HG03066 (cell line): ENCODE data around the gene CGREF1.
"Not testable (repeated sequence)": the region's sequence is repeated elsewhere in the genome, so short reads cannot be mapped to it uniquely, and the experiment has no call there.

Source experiments
- ATAC-seq: cut with Tn5 transposase; IDR thresholded peaks from one replicate; pipeline ENCODE4 v1.9.1; 2021; ENCODE audit warnings: low read depth; ENCODE audit not compliant: unreplicated experiment

The CGREF1 gene

DNA sequence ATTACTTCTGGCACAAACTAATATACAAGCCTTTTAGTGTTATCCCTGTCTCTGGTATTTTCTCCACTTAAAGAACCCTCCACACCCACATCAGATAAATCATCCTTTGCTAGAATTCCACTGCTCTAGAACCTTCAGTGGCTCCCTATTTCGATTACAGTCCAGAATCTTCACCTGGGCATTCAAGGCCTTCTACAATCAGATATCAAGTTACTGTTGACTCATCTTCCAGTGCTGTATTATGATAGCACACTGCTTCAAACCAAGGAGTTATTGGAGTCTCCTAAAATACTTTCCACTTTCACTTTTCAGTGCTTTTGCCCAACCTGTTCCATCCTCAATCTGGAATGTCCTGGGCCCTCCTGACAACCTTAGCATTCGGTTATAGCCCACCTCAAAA lies 3.4 kb downstream of the CGREF1 start:
- ATAC-seq = no peak

DNA sequence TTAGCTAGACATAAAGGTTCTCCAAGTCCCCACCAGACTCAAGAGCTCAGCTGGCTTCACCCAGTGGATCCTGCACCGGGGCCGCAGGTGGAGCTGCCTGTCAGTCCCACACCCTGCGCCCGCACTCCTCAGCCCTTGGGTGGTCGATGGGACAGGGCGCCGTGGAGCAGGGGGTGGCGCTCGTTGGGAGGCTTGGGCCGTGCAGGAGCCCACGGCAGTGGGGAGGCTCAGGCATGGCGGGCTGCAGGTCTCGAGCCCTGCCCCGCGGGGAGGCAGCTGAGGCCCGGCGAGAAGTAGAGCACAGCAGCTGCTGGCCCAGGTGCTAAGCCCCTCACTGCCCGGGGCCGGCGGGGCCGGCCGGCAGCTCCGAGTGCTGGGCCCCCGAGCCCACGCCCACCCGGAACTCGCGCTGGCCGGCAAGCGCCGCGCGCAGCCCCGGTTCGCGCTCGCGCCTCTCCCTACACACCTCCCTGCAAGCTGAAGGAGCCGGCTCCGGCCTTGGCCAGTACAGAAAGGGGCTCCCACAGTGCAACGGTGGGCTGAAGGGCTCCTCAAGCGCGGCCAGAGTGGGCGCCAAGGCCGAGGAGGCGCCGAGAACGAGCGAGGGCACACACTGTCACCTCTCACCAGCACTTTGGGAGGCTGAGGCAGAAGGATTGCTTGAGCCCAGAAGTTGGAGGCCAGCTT lies 7.4 kb downstream of the CGREF1 start:
- ATAC-seq = not testable (repeated sequence)

- not testable (repeated sequence) for ATAC-seq
These were observed 8.2 kb downstream of the CGREF1 start for GRCh38 chr2:27110603-27111352.

DNA sequence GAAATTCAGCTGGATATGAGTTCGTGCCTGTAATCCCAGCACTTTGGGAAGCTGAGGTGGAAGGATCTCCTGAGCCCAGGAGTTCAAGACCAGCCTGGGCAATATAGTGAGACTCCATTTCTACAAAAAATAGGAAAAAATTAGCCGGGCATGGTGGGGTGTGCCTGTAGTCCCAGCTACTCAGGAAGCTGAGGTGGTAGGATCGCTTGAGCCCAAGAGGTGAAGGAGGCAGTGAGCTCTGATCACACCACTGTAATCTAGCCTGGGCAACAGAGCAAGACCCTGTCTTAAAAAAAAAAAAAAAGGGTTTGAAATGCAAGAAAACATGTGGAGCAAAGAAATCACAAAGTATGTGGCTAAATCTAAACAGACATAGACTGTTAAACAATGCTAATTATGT lies 9.8 kb downstream of the CGREF1 start:
- ATAC-seq = no peak

GRCh38 chr2:27108221-27108620 lies 10.7 kb downstream of the CGREF1 start:
- no peak for ATAC-seq

- no peak for ATAC-seq
These were observed 12.9 kb downstream of the CGREF1 start for GRCh38 chr2:27105981-27106380.

DNA sequence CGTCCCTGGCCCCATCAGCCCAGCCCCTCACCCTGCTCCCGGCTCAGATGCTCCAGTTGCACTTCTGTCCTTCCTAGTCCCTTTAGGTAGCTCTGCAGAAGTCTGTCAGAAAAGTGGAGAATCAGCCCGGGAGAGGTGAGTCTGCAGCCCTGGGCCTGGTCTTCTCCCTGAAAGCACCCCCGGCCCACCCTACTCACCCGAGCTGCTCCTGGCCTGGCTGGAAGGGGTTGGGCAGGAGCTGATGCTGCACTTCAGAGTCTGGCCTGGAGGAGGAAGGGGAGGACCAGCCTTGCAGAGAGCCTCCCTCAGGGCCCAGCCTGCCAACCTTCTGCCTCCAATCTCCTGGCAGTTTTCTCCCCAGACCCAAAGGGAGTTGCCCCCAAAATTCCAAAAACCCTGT lies 16.6 kb downstream of the CGREF1 start:
- no peak for ATAC-seq

- no peak for ATAC-seq
These were observed 18.9 kb downstream of the CGREF1 start for GRCh38 chr2:27100036-27100435.

- ATAC-seq = no peak
These were observed 19.5 kb downstream of the CGREF1 start for GRCh38 chr2:27099334-27099955.

DNA sequence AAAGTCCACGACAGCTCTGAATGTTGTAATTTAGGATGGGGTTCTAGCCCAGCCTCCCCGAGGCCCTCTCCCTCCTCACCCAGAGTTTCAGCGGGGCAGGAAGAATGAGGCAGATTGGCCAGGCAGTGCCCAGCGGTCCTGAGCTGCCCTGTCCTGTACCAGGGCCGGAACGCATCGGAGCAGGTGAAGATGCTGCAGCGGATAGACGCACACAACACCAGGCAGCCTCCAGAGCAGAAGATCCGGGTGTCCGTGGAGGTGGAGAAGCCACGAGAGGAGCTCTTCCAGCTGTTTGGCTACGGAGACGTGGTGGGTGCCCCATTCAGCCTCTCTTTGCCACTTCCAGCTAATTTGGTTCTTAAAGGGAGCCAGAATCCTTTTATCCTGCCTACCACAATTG lies 21.6 kb downstream of the CGREF1 start:
- ATAC-seq = no peak

DNA sequence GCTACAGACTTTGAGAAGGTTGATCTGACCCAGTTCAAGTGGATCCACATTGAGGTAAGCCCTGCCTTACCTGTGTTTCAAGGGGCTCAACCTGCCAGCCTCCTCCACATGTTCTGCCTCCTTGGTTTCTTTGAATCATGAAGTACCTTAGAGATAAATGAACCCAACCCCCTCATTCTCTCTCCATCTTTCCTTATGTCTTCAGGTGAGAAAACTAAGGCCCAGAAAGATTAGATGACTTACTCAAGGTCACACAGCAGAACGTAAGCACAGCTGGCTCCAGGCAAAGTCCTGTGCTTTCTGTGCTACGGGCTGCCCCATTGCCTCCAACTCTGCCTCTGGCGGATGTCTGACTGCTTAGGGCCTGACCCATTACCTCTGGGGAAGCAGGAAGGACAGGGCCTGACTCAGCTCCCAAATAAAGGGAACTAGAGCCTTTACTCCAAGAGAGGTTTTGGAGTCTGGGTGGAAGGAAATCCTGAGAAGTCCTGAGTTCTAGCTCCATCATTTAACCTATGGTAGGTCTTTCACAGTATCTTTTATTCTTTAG lies 22.1 kb downstream of the CGREF1 start:
- ATAC-seq = no peak

DNA sequence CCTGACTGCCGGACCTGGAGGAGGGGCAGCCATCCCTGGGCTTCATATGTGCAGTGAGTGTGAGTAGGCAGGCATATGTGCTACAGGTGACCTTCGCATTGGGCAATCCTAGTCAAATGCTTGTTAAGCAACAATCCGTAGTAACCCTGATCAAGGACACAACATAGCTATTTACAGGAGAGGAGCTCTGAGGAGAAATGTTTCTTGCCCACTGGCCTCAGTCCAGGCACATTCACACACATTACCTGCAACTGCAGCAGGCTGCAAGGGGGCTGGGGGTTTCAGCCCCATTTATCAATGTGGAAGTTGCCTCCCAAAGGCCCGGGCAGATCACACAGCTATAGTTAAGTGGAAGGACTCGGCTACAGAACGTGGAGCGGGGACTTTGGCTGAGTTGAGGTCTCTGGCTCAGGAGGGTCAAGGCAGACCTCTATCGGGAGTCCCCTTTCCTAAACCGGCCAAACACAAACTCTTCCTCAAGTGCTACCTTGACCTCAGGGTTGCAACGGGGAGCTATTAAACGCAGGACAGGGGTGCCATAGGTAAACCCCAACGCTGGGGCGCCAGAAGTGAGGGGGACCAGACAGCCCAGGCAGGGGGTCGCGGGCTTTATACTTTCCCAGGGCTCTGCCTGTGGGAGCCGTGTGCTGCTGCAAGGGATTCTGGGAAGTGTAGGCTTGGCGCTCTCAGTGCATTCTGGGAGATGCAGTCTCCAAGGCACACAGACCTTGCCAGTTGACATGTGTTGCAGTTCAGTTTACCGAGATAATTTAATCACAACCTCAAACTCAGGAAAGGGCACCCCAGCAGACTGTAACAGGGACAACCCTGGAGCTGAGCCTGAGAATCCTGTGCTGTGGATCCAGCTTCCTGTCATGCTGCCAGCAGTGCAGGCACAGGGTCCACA lies 22.9 kb downstream of the CGREF1 start:
- ATAC-seq = no peak

DNA sequence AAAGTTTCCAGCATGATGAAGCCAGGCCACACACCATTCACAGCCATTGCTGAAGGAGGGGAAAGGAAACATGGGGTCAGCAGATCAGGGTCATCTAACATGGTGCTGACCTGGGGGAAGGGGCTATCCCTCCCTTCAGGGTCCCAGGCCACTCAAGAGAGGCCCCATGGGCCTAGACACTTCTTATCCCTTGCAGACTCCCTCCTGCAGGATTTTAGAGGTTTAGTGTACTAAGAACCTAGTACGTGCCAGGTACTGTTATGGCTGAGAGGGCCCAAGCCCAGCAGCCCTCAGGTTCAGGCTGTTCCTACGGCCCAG lies 23.5 kb downstream of the CGREF1 start:
- no peak for ATAC-seq

DNA sequence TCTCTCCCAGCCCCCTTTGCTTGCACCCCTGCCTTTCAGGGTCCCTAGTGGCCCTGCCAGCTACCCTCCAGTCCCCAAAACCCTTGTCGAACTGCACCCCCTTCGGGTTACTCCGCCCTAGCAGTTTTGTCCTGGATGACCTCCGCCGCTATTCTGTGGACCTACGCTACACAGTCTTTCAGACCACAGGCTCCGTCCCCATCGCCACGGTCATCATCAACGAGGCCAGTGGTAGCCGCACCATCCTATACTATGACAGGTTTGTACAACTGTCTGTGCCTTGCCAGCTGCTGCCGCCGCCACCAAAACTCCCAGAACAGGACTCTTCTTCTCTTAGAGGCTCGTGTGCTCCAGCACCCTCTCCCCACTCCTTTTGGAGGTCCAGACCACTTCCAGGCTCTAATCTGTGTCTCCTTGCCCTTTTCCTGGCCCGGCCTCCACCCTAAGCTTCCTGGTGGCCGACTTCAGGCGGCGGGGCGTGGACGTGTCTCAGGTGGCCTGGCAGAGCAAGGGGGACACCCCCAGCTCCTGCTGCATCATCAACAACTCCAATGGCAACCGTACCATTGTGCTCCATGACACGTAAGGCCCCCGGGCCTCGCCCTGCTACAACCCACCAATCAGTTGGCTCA lies 24.5 kb downstream of the CGREF1 start:
- ATAC-seq = no peak

DNA sequence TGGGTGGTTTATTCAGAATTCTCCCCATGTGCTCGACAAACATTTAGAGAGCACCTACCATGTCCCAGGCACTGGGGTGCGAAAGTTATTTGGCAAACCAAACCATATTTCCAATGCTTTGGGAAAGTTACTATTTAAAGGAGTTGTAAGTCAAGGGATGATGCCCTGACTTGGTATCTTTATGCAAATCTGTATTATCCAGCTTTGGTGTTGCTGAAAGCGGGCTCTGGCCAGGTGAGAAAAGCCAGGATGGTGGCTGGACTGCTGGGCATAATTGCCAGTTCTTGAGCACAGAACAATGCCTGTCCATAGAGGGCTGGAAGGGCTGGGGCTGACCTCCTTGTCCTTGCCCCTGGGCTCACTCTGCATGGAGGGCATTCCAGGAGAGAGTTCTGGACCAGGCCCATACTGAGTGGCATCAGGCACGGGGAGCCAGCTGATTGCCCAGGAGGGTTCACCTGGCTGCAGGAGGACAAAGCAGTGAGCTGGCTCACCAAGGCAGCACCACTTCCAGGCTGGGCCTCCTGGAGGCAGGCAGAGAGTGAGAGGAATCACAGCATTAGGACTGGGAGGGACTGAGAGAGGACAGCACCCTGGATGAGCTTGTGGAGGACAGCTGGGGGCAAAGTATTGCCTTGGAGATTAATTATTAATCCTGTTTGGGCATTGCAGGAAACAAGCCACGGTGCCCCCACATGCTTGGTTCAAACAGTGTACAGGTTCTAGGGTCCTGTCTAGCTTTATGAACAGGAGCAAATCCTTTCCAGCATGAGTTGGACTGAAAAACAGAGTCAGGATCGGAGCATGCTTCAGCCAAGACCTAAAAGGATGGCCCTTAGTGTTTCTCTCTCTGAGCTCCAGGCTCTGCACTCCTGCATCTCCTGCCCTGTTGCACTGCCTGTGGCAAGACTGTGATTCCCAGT lies 25.2 kb downstream of the CGREF1 start:
- ATAC-seq = no peak

- ATAC-seq = no peak
These were observed 26.1 kb downstream of the CGREF1 start for GRCh38 chr2:27092696-27093429.

DNA sequence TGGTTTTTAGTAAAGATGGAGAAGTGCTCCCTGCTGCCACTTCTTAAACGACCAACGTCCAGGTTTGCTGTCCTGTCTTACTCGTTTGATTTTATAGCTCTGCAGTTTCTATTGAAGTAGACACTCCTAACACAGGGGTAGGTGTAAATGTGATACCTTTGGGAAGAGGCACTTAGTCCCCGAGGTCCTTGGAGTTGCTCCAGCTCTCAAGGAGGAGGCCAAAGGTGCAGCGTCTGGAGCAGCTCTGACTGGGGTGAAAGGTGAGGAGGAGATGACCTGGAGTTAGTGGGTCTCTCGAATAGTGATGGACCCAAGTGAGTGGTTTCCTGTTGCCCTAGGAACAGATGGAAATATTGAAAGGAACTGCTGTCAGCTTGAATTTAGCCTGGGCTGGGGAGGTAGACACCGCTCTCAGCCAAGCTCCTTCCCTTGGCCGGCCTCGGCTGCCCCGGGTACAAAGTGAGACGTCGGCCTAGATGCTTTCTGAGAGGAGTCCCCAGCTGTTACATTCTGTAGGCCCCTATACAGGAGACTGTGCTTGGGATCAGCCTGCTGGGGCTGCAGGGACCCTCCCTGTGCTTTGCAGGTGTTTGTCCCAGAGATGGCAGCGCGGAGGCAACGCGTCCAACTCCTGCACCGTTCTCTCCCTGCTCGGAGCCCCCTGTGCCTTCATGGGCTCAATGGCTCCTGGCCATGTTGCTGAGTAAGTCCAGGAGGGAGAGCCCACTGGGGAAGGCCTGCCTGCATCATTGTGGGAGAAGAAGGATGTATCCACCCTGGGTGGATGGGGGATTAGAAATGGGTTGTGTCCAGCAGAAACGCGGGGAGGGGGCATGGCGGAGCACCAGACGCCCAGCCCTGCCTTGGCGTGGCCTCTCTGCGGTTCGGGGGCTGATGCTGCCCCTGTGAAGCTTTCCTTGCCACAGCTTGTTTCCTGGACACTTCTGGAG lies 26.9 kb downstream of the CGREF1 start:
- ATAC-seq = no peak
